Fibroblast of lung (primary cell): Measurements from ENCODE around the gene MACF1. TPM values are rescaled to one million over a fixed set of nuclear protein-coding genes. Genes with fewer than 3 reads are reported as not detected.

Source experiments
- DNase-seq, 2 donors: peaks; one replicate each; pipeline versions ENCODE4 v3.0.0 to v3.0.0-alpha.2; 2010; ENCODE audit warnings: low read depth in 2 of 2
- H2AFZ ChIP-seq: 2 replicates; pipeline ENCODE4 v1.5.1; 2012; ENCODE audit warnings: low read length, control low read depth, inconsistent platforms
- H3K27ac ChIP-seq: 2 replicates; pipeline ENCODE4 v1.5.1; 2011; ENCODE audit warnings: low read length, control low read depth; ENCODE audit not compliant: insufficient read depth
- H3K27me3 ChIP-seq: 2 replicates; pipeline ENCODE4 v1.5.1; 2011; ENCODE audit warnings: mild to moderate bottlenecking, low read length; ENCODE audit not compliant: control insufficient read depth, insufficient read depth
- H3K36me3 ChIP-seq: 2 replicates; pipeline ENCODE4 v1.5.1; 2011; ENCODE audit warnings: low read length; ENCODE audit not compliant: control insufficient read depth, insufficient read depth
- H3K4me1 ChIP-seq: 2 replicates; pipeline ENCODE4 v1.5.1; 2011; ENCODE audit warnings: low read length; ENCODE audit not compliant: control insufficient read depth, insufficient read depth; ENCODE audit errors: extremely low read depth
- H3K4me2 ChIP-seq: 2 replicates; pipeline ENCODE4 v1.5.1; 2011; ENCODE audit warnings: low read length, control low read depth; ENCODE audit not compliant: insufficient read depth; ENCODE audit errors: extremely low read depth
- H3K4me3 ChIP-seq, 4 experiments: fragments of 200-600 bp in 1 of 4; sonication (generic) in 1 of 4; replicated peaks in 1 of 4; 2 replicates each; pipeline ENCODE4 v1.5.1; 2011 to 2016; ENCODE audit warnings: low read length in 4 of 4, low read depth in 3 of 4, mild to moderate bottlenecking in 3 of 4, control low read depth in 2 of 4, inconsistent platforms in 1 of 4, mixed read lengths in 1 of 4; ENCODE audit not compliant: insufficient read depth in 1 of 4; ENCODE audit errors: control extremely low read depth in 1 of 4
- H3K79me2 ChIP-seq: 2 replicates; pipeline ENCODE4 v1.5.1; 2012; ENCODE audit warnings: mild to moderate bottlenecking, low read length, inconsistent platforms; ENCODE audit not compliant: control insufficient read depth, insufficient read depth
- H3K9ac ChIP-seq: 2 replicates; pipeline ENCODE4 v1.5.1; 2011; ENCODE audit warnings: mild to moderate bottlenecking, low read length, control low read depth; ENCODE audit not compliant: insufficient read depth
- H3K9me3 ChIP-seq: 2 replicates; pipeline ENCODE4 v1.5.1; 2012; ENCODE audit warnings: low read depth, low read length; ENCODE audit not compliant: control insufficient read depth, insufficient read depth
- H4K20me1 ChIP-seq: 2 replicates; pipeline ENCODE4 v1.5.1; 2011; ENCODE audit warnings: low read length; ENCODE audit not compliant: control insufficient read depth, insufficient read depth; ENCODE audit errors: extremely low read depth
- CTCF ChIP-seq, 2 donors: IDR thresholded peaks in 1 of 2; conservative IDR thresholded peaks in 1 of 2; 1 replicate in 1 of 2; 2 replicates in 1 of 2; pipeline ENCODE4 v1.5.1; 2011 to 2012; ENCODE audit warnings: low read length in 2 of 2, control low read depth in 1 of 2, inconsistent platforms in 1 of 2, low read depth in 1 of 2, mild to moderate bottlenecking in 1 of 2
- EZH2 ChIP-seq: IDR thresholded peaks from 2 replicates; pipeline ENCODE4 v1.5.1; 2012; ENCODE audit warnings: low read length, control low read depth, mild to moderate bottlenecking; ENCODE audit errors: missing control alignments
- polyA plus RNA-seq, 2 donors: library from polyadenylated mRNA; depleted of rRNA in 1 of 2; stranded (reverse) in 1 of 2; unstranded in 1 of 2; fragments of >200 nt; gene quantifications; 2 replicates each; pipeline ENCODE4 v1.2.1, GENCODE V29; 2011 to 2012; ENCODE audit warnings: missing spikeins in 1 of 2
- total RNA-seq: library from RNA; depleted of rRNA; stranded (reverse); fragments of >200 nt; gene quantifications from 2 replicates; pipeline ENCODE4 v1.2.1, GENCODE V29; 2014

Gene MACF1
- total and polyA plus RNA-seq, 2 donors (not counting 1 experiment from before 2014, with no cell fraction given), result 178 to 414 TPM

GRCh38 chr1:39262802-39263201 lies 58.3 kb downstream of the MACF1 start:
- H3K9me3 ChIP-seq, result no peaks in the 10 kb centered on the region
- no peak overlapping the region for H3K4me3 ChIP-seq
- H2AFZ ChIP-seq, result no peak overlapping the region
- peaks cover 36% of the 10 kb centered on the region for H3K79me2 ChIP-seq
- H3K27me3 ChIP-seq, result no peaks in the 10 kb centered on the region
- no peak overlapping the region for H3K4me2 ChIP-seq
- H3K27ac ChIP-seq, result no peak overlapping the region
- H4K20me1 ChIP-seq, result no peaks in the 10 kb centered on the region
- peaks cover 3% of the 10 kb centered on the region for H3K4me1 ChIP-seq
- peaks cover 2% of the 10 kb centered on the region for H3K36me3 ChIP-seq
- H3K9ac ChIP-seq, result no peak overlapping the region
- TF ChIP-seq CTCF (conservative IDR thresholded peaks at IDR 0.05 in 1 of 2, IDR thresholded peaks at IDR 0.05 in 1 of 2; ENCODE audit: low read depth in 1 of 2, low read length in 2 of 2), result no peak
- no peak for TF ChIP-seq EZH2
- no peak for DNase-seq

GRCh38 chr1:39266269-39266668 lies 61.8 kb downstream of the MACF1 start:
- H2AFZ ChIP-seq, result no peak overlapping the region
- H3K79me2 ChIP-seq, result peaks cover 59% of the 10 kb centered on the region
- H3K27me3 ChIP-seq, result no peaks in the 10 kb centered on the region
- H3K27ac ChIP-seq, result no peak overlapping the region
- DNase-seq, result peak; percentile 11 to 36
- no peak overlapping the region for H3K9ac ChIP-seq
- peaks cover 17% of the 10 kb centered on the region for H3K4me1 ChIP-seq
- no peak overlapping the region for H3K4me3 ChIP-seq
- H3K9me3 ChIP-seq, result no peaks in the 10 kb centered on the region
- H4K20me1 ChIP-seq, result no peaks in the 10 kb centered on the region
- peaks cover 2% of the 10 kb centered on the region for H3K36me3 ChIP-seq
- TF ChIP-seq EZH2 (no peak), CTCF (conservative IDR thresholded peaks at IDR 0.05 in 1 of 2, IDR thresholded peaks at IDR 0.05 in 1 of 2; ENCODE audit: low read depth in 1 of 2, low read length in 2 of 2) (peak in 1 of 2 donors; percentile 24)
- H3K4me2 ChIP-seq, result no peak overlapping the region

GRCh38 chr1:39266792-39267191 lies 62.3 kb downstream of the MACF1 start:
- Histone ChIP-seq H3K4me1 (peaks cover 19% of the 10 kb centered on the region), H2AFZ (no peak overlapping the region), H3K79me2 (peaks cover 58% of the 10 kb centered on the region), H3K36me3 (peaks cover 2% of the 10 kb centered on the region), H3K9me3 (no peaks in the 10 kb centered on the region), H3K4me2 (no peak overlapping the region), H4K20me1 (no peaks in the 10 kb centered on the region), H3K4me3 (no peak overlapping the region), H3K9ac (no peak overlapping the region), H3K27ac (no peak overlapping the region), H3K27me3 (no peaks in the 10 kb centered on the region)
- no peak for DNase-seq
- no peak for TF ChIP-seq CTCF (conservative IDR thresholded peaks at IDR 0.05 in 1 of 2, IDR thresholded peaks at IDR 0.05 in 1 of 2; ENCODE audit: low read depth in 1 of 2, low read length in 2 of 2)
- TF ChIP-seq EZH2, result no peak
